A549 (cell line): ENCODE measurements around the gene UCHL5. TPM values are rescaled to one million over a fixed set of nuclear protein-coding genes. Genes with fewer than 3 reads are reported as not detected.

ENCODE experiments used
- ATAC-seq, 2 experiments: fragments of 200-7000 bp in 1 of 2; fragments of >200 bp in 1 of 2; cut with Nextera tagmentation in 1 of 2; cut with Tn5 transposase in 1 of 2; 3 replicates each; pipeline versions ENCODE4 v1.8.0 to v1.9.1; 2018 to 2020; ENCODE audit warnings: mild to moderate bottlenecking in 1 of 2, moderate library complexity in 1 of 2
- CTCF ChIA-PET: fragments of 300-600 bp; sonication (Branson Sonifier 250); formaldehyde crosslinking; extraction: SDS; loops from one replicate; lab custom pipeline; 2021; ENCODE audit warnings: antibody characterized with exemption, inconsistent platforms; lab: Yijun Ruan, JAX
- POLR2A ChIA-PET: fragments of 350-600 bp; formaldehyde crosslinking; extraction: SDS; loops from one replicate; lab custom pipeline; 2021; ENCODE audit warnings: antibody characterized with exemption, inconsistent platforms; lab: Yijun Ruan, JAX
- DNase-seq, 2 experiments: peaks; one replicate each; pipeline versions ENCODE4 v3.0.0 to v3.0.0-alpha.2; 2011 to 2016; ENCODE audit warnings: low read depth in 1 of 2, low spot score in 1 of 2
- FAIRE-seq: peaks from 2 replicates; lab custom pipeline; 2011; peaks lifted over from hg19 to GRCh38; lab: Jason Lieb, UNC
- H3K27ac ChIP-seq, 2 experiments: fragments of >200 bp; sonication (Bioruptor Twin); formaldehyde crosslinking; 3 replicates each; pipeline ENCODE4 v1.5.1; 2016 to 2017
- H3K4me1 ChIP-seq: fragments of >200 bp; sonication (Bioruptor Twin); formaldehyde crosslinking; 3 replicates; pipeline ENCODE4 v1.6.1; 2016
- H3K4me2 ChIP-seq: fragments of >200 bp; sonication (Bioruptor Twin); formaldehyde crosslinking; 3 replicates; pipeline ENCODE4 v1.6.1; 2016
- H3K4me3 ChIP-seq: fragments of >200 bp; sonication (Bioruptor Twin); formaldehyde crosslinking; 3 replicates; pipeline ENCODE4 v1.5.1; 2016
- H3K9me3 ChIP-seq: fragments of >200 bp; sonication (Bioruptor Twin); formaldehyde crosslinking; 3 replicates; pipeline ENCODE4 v1.6.1; 2016
- CBX8 ChIP-seq: fragments of 200-600 bp; sonication (generic); IDR thresholded peaks from 2 replicates; pipeline ENCODE4 v1.6.1; 2016
- CHD4 ChIP-seq: fragments of 200-600 bp; sonication (generic); IDR thresholded peaks from 2 replicates; pipeline ENCODE4 v1.6.1; 2016; ENCODE audit warnings: antibody characterized with exemption, mild to moderate bottlenecking, borderline replicate concordance
- EHF ChIP-seq: fragments of 250-450 bp; sonication (Bioruptor Pico); IDR thresholded peaks from 2 replicates; pipeline ENCODE4 v1.5.0; 2020; ENCODE audit warnings: mild to moderate bottlenecking
- EHMT2 ChIP-seq: fragments of 200-600 bp; sonication (generic); IDR thresholded peaks from 2 replicates; pipeline ENCODE4 v1.6.1; 2016; ENCODE audit warnings: antibody characterized with exemption, low read depth, mild to moderate bottlenecking, moderate library complexity
- EP300 ChIP-seq, 2 experiments: fragments of >200 bp; sonication (Bioruptor Twin); formaldehyde crosslinking; IDR thresholded peaks; 2 replicates in 1 of 2; 3 replicates in 1 of 2; pipeline ENCODE4 v1.6.1; 2016 to 2017
- FOSL2 ChIP-seq, 2 experiments: fragments of 450-650 bp in 1 of 2; fragments of >200 bp in 1 of 2; sonication (Bioruptor Twin) in 1 of 2; formaldehyde crosslinking; IDR thresholded peaks; 2 replicates each; pipeline versions ENCODE4 v1.5.0 to v1.6.1; 2016 to 2020; ENCODE audit warnings: mild to moderate bottlenecking in 1 of 2, moderate library complexity in 1 of 2
- HDAC2 ChIP-seq: fragments of 200-600 bp; sonication (generic); IDR thresholded peaks from 2 replicates; pipeline ENCODE4 v1.6.1; 2016
- HEYL ChIP-seq: fragments of 250-450 bp; sonication (Bioruptor Pico); IDR thresholded peaks from 2 replicates; pipeline ENCODE4 v1.8.0; 2021; ENCODE audit warnings: mild to moderate bottlenecking, moderate library complexity
- HMGXB4 ChIP-seq: fragments of 250-450 bp; sonication (Bioruptor Pico); IDR thresholded peaks from 2 replicates; pipeline ENCODE4 v1.5.0; 2021; ENCODE audit warnings: mild to moderate bottlenecking, moderate library complexity, borderline replicate concordance
- HOXB5 ChIP-seq: fragments of 250-450 bp; sonication (Bioruptor Pico); IDR thresholded peaks from 2 replicates; pipeline ENCODE4 v1.5.0; 2020; ENCODE audit warnings: mild to moderate bottlenecking, moderate library complexity
- KDM1A ChIP-seq: fragments of 200-600 bp; sonication (generic); IDR thresholded peaks from 2 replicates; pipeline ENCODE4 v1.6.1; 2016; ENCODE audit warnings: low read depth, mild to moderate bottlenecking
- MAZ ChIP-seq: fragments of 150-350 bp; IDR thresholded peaks from 2 replicates; pipeline ENCODE4 v1.6.1; 2014; ENCODE audit warnings: antibody characterized with exemption, low read depth, low read length, borderline replicate concordance
- PBX3 ChIP-seq: IDR thresholded peaks from 2 replicates; pipeline ENCODE4 v1.6.1; 2012
- POLR2A ChIP-seq: IDR thresholded peaks from 2 replicates; pipeline ENCODE4 v1.6.1; 2012; ENCODE audit warnings: mild to moderate bottlenecking, low read length
- RAD21 ChIP-seq, 2 experiments: fragments of >200 bp in 1 of 2; sonication (Bioruptor Twin) in 1 of 2; formaldehyde crosslinking in 1 of 2; IDR thresholded peaks in 1 of 2; conservative IDR thresholded peaks in 1 of 2; 2 replicates in 1 of 2; 3 replicates in 1 of 2; pipeline ENCODE4 v1.6.1; 2012 to 2018; ENCODE audit warnings: inconsistent platforms in 1 of 2
- RCOR1 ChIP-seq: fragments of 150-350 bp; IDR thresholded peaks from 2 replicates; pipeline ENCODE4 v1.6.1; 2014; ENCODE audit warnings: antibody characterized with exemption, low read length, low read depth
- RNF2 ChIP-seq: fragments of 200-600 bp; sonication (generic); IDR thresholded peaks from 2 replicates; pipeline ENCODE4 v1.6.1; 2016; ENCODE audit warnings: low read depth, mild to moderate bottlenecking, antibody characterized with exemption, moderate library complexity, borderline replicate concordance
- SREBF2 ChIP-seq: fragments of 450-650 bp; IDR thresholded peaks from 2 replicates; pipeline ENCODE4 v1.6.1; 2014; ENCODE audit warnings: mild to moderate bottlenecking, moderate library complexity
- USF2 ChIP-seq: fragments of 450-650 bp; IDR thresholded peaks from 2 replicates; pipeline ENCODE4 v1.6.1; 2014; ENCODE audit warnings: antibody characterized with exemption
- ZFP36 ChIP-seq: fragments of 450-650 bp; IDR thresholded peaks from 2 replicates; pipeline ENCODE4 v1.6.1; 2014; ENCODE audit warnings: borderline replicate concordance; ENCODE audit not compliant: partially characterized antibody
- ZNF302 ChIP-seq: fragments of 250-450 bp; sonication (Bioruptor Pico); IDR thresholded peaks from 2 replicates; pipeline ENCODE4 v1.9.0; 2021; ENCODE audit warnings: inconsistent platforms, mild to moderate bottlenecking, moderate library complexity
- WGBS: methylation state at CpG from one replicate; pipeline ENCODE4 v1.1.6; 2017; ENCODE audit errors: missing lambda C conversion rate; 5-methylcytosine and 5-hydroxymethylcytosine counted together
- polyA plus RNA-seq, 4 experiments: library from polyadenylated mRNA; depleted of rRNA in 3 of 4; stranded (reverse); fragments of >200 nt; fragmentation: RNase III in 1 of 4; extraction: RNeasy Plus Mini Kit Qiagen cat#74134 plus additional on column Dnase treatment in 1 of 4; gene quantifications; 2 replicates in 3 of 4; 3 replicates in 1 of 4; pipeline ENCODE4 v1.2.3, GENCODE V29; 2011 to 2017
- TF ChIP-seq, protein P1 (sequence below): IDR thresholded peaks from 2 replicates; pipeline ENCODE4 v1.6.1; 2012; ENCODE audit warnings: low read depth, borderline replicate concordance
- TF ChIP-seq, protein P2 (sequence below): fragments of 250-450 bp; sonication (Bioruptor Pico); IDR thresholded peaks from 2 replicates; pipeline ENCODE4 v1.5.0; 2020; ENCODE audit warnings: low read depth, mild to moderate bottlenecking, moderate library complexity

UCHL5 gene
- polyA plus RNA-seq, 2 of the 4 experiments (the other 2 are of a cell fraction) = 53.0 to 68.3 TPM

DNA sequence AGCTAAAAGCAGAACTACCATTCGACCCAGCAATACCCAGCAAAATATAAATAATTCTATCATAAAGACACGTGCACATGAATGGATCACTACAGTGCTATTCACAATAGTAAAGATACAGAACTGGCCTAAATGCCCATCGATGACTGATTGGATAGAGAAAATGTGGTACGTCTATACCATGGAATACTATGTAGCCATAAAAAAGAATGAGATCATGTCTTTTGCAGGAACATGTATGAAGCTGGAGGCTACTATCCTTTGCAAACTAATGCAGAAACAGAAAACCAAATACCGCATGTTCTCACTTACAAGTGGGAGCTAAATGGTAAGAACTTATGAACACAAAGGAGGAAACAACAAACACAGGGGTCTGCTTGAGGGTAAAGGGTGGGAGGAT lies 53.4 kb downstream of the UCHL5 start:
- WGBS = 88% methylated on average over 5 of the region's 5 CpGs
- H3K27ac ChIP-seq = no peak overlapping the region

DNA sequence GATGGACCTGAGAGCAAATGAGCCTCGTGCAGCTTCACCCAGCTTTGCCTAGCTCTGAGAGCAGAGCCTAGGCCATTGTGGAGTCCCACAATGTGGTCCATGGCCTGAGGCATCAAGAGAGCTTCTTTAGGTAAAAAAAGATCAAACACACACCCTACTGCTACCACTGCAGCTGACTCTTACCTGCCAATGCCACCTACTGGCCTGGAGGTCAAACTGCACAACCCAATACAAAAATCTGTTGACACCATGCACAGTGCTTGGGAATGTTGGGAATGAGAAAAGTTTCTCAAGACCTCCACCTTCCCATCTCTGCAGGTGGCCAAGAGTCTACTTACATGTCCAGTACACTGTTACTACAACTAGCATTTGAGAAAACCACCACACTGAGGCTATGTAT lies 60.6 kb downstream of the UCHL5 start:
- ChIA-PET CTCF (interaction anchor here (1.3 to 1.7 kb wide), 3 partner anchors 9 to 194 kb away, joined by 3 to 5 read pairs (median 3); no protein-coding TSS in a partner anchor), POLR2A (no interaction called here)
- H3K27ac ChIP-seq = no peak overlapping the region
- 88% methylated on average over 1 of the region's 1 CpG for WGBS
- ATAC-seq (0 out of 6 replicates have a peak, but pooled peaks of 1 of the 2 experiments have one; percentile 22), FAIRE-seq (no peak), DNase-seq (peak in 1 of 2 experiments; percentile 15)
- H3K4me3 ChIP-seq = no peak overlapping the region
- H3K4me1 ChIP-seq = no peaks in the 10 kb centered on the region
- H3K4me2 ChIP-seq = no peak overlapping the region
- peaks cover 18% of the 10 kb centered on the region for H3K9me3 ChIP-seq
- TF ChIP-seq RCOR1 (no peak), ZFP36 (no peak), SREBF2 (no peak), FOSL2 (IDR thresholded peaks at IDR 0.05) (no peak), FOSL2 (CRISPR knock-in tag; IDR thresholded peaks at IDR 0.05) (no peak), RAD21 (conservative IDR thresholded peaks at IDR 0.05 in 1 of 2, IDR thresholded peaks at IDR 0.05 in 1 of 2) (0 out of 5 replicates have a peak, but pooled peaks of 1 of the 2 experiments have one; percentile 20), ZNF302 (CRISPR knock-in tag) (no peak)
- TF ChIP-seq, protein P1, sequence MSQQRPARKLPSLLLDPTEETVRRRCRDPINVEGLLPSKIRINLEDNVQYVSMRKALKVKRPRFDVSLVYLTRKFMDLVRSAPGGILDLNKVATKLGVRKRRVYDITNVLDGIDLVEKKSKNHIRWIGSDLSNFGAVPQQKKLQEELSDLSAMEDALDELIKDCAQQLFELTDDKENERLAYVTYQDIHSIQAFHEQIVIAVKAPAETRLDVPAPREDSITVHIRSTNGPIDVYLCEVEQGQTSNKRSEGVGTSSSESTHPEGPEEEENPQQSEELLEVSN = no peak

More for the DNA sequence above, 53.4 kb downstream of the UCHL5 start:
- no peak for TF ChIP-seq POLR2A
- TF ChIP-seq CHD4 = 0 out of 2 replicates have a peak, but pooled peaks have one; percentile 48
- TF ChIP-seq PBX3 = no peak
- TF ChIP-seq, protein P2, sequence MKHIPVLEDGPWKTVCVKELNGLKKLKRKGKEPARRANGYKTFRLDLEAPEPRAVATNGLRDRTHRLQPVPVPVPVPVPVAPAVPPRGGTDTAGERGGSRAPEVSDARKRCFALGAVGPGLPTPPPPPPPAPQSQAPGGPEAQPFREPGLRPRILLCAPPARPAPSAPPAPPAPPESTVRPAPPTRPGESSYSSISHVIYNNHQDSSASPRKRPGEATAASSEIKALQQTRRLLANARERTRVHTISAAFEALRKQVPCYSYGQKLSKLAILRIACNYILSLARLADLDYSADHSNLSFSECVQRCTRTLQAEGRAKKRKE (CRISPR knock-in tag) = no peak
- TF ChIP-seq MAZ = no peak
- no peak for TF ChIP-seq EHF
- peak; percentile 41; the same call in 1 of the 2 replicates for TF ChIP-seq KDM1A
- TF ChIP-seq ZFP36 = no peak
- no peak for TF ChIP-seq RNF2
- no peak for TF ChIP-seq HOXB5
- peak; percentile 31; the same call in 1 of the 2 replicates for TF ChIP-seq HDAC2
- TF ChIP-seq CBX8 = no peak
- no peak for TF ChIP-seq HEYL
- no peak for TF ChIP-seq HMGXB4
- no peak for TF ChIP-seq USF2
- TF ChIP-seq RCOR1 = no peak
- no peak for TF ChIP-seq EP300 (IDR thresholded peaks at IDR 0.05)
- TF ChIP-seq EHMT2 = no peak
- ATAC-seq (no peak), FAIRE-seq (no peak), DNase-seq (no peak)
- POLR2A ChIA-PET = no interaction called here
- H3K4me3 ChIP-seq = no peak overlapping the region
- peaks cover 14% of the 10 kb centered on the region; the same call in 1 of the 3 replicates for H3K9me3 ChIP-seq
- H3K4me2 ChIP-seq = no peak overlapping the region
- CTCF ChIA-PET = interaction anchor here (0.6 to 1.8 kb wide), 3 partner anchors 9 to 1701 kb away, joined by 3 read pairs; no protein-coding TSS in a partner anchor
- H3K4me1 ChIP-seq = peaks cover 11% of the 10 kb centered on the region; the same call in 2 of the 3 replicates
